Neural cell (in vitro differentiated cells): Measurements from ENCODE around the gene HSPB6. TPM values are rescaled to one million over a fixed set of nuclear protein-coding genes. Genes with fewer than 3 reads are reported as not detected.

Experiments
- H2AFZ ChIP-seq: fragments of 200-600, 300-800 bp; sonication (generic), shearing (Covaris generic); 2 replicates; pipeline ENCODE4 v1.6.0; 2014; ENCODE audit warnings: low read depth, mild to moderate bottlenecking, antibody characterized with exemption, low read length, moderate library complexity
- H3F3A ChIP-seq: fragments of 200-600 bp; shearing (Covaris generic); 2 replicates; pipeline ENCODE4 v1.6.1; 2016; ENCODE audit warnings: mild to moderate bottlenecking, moderate library complexity, mixed read lengths, antibody characterized with exemption, low read length; ENCODE audit not compliant: insufficient read depth, poor library complexity, severe bottlenecking
- H3K27ac ChIP-seq: fragments of 200-600, 300-800 bp; sonication (generic), shearing (Covaris generic); 2 replicates; pipeline ENCODE4 v1.5.1; 2014; ENCODE audit warnings: mild to moderate bottlenecking, low read length, moderate library complexity
- H3K27me3 ChIP-seq: fragments of 300-800, 200-600 bp; sonication (generic), shearing (Covaris generic); 2 replicates; pipeline ENCODE4 v1.6.0; 2014; ENCODE audit warnings: mild to moderate bottlenecking, low read depth, low read length, moderate library complexity; ENCODE audit not compliant: insufficient read depth
- H3K36me3 ChIP-seq: fragments of 300-800, 200-600 bp; sonication (generic), shearing (Covaris generic); 2 replicates; pipeline ENCODE4 v1.5.1; 2014; ENCODE audit warnings: mild to moderate bottlenecking, antibody characterized with exemption, low read length, moderate library complexity; ENCODE audit not compliant: insufficient read depth
- H3K4me2 ChIP-seq: fragments of 300-800, 200-600 bp; sonication (generic), shearing (Covaris generic); 2 replicates; pipeline ENCODE4 v1.6.0; 2014; ENCODE audit warnings: mild to moderate bottlenecking, low read length
- H3K4me3 ChIP-seq: fragments of 300-800, 200-600 bp; sonication (generic), shearing (Covaris generic); 2 replicates; pipeline ENCODE4 v1.5.1; 2014; ENCODE audit warnings: mild to moderate bottlenecking, low read length, moderate library complexity
- H3K79me2 ChIP-seq: fragments of 200-600 bp; shearing (Covaris generic); replicated peaks from 2 replicates; pipeline ENCODE4 v1.6.0; 2014; ENCODE audit warnings: mild to moderate bottlenecking, low read length, moderate library complexity; ENCODE audit not compliant: insufficient read depth
- H3K9ac ChIP-seq: fragments of 300-800, 200-600 bp; sonication (generic), shearing (Covaris generic); 2 replicates; pipeline ENCODE4 v1.6.1; 2016; ENCODE audit warnings: mild to moderate bottlenecking, low read length, mixed read lengths
- H3K9me2 ChIP-seq: fragments of 200-600 bp; shearing (Covaris generic); 2 replicates; pipeline ENCODE4 v1.6.1; 2016; ENCODE audit warnings: mild to moderate bottlenecking, low read length, mixed read lengths; ENCODE audit not compliant: insufficient read depth
- H3K9me3 ChIP-seq: fragments of 200-600, 300-800 bp; sonication (generic), shearing (Covaris generic); 2 replicates; pipeline ENCODE4 v1.6.1; 2016; ENCODE audit warnings: mild to moderate bottlenecking, mixed run types, low read length, moderate library complexity, mixed read lengths
- H4K20me1 ChIP-seq: fragments of 200-600 bp; shearing (Covaris generic); 2 replicates; pipeline ENCODE4 v1.6.1; 2016; ENCODE audit warnings: mild to moderate bottlenecking, mixed run types; ENCODE audit not compliant: insufficient read depth
- CTCF ChIP-seq: fragments of 450-650 bp; IDR thresholded peaks from 2 replicates; pipeline ENCODE4 v1.5.1; 2014; ENCODE audit warnings: antibody characterized with exemption, mild to moderate bottlenecking, moderate library complexity; ENCODE audit not compliant: poor library complexity, severe bottlenecking
- EP300 ChIP-seq: fragments of 450-650 bp; conservative IDR thresholded peaks from 2 replicates; pipeline ENCODE4 v1.6.1; 2014; ENCODE audit warnings: antibody characterized with exemption, mild to moderate bottlenecking, moderate library complexity; ENCODE audit not compliant: poor library complexity, severe bottlenecking
- EZH2 ChIP-seq: fragments of 200-600, 300-800 bp; shearing (Covaris generic), sonication (generic); IDR thresholded peaks from 2 replicates; pipeline ENCODE4 v1.6.1; 2014; ENCODE audit warnings: antibody characterized with exemption, low read length, borderline replicate concordance, mild to moderate bottlenecking; ENCODE audit not compliant: insufficient read depth, poor library complexity, severe bottlenecking
- MXI1 ChIP-seq: fragments of 450-650 bp; conservative IDR thresholded peaks from 2 replicates; pipeline ENCODE4 v1.6.1; 2014; ENCODE audit warnings: antibody characterized with exemption, mild to moderate bottlenecking; ENCODE audit not compliant: poor library complexity, severe bottlenecking
- POLR2AphosphoS5 ChIP-seq: IDR thresholded peaks from 2 replicates; pipeline ENCODE4 v1.6.1; 2012
- RAD21 ChIP-seq: fragments of 450-650 bp; conservative IDR thresholded peaks from 2 replicates; pipeline ENCODE4 v1.6.1; 2014; ENCODE audit warnings: antibody characterized with exemption, mild to moderate bottlenecking, moderate library complexity
- REST ChIP-seq: IDR thresholded peaks from 2 replicates; pipeline ENCODE4 v1.6.1; 2012; ENCODE audit warnings: borderline replicate concordance
- SMC3 ChIP-seq: fragments of 450-650 bp; conservative IDR thresholded peaks from 2 replicates; pipeline ENCODE4 v1.6.1; 2014; ENCODE audit warnings: antibody characterized with exemption, mild to moderate bottlenecking, moderate library complexity; ENCODE audit not compliant: poor library complexity
- TAF1 ChIP-seq: IDR thresholded peaks from 2 replicates; pipeline ENCODE4 v1.6.1; 2012; ENCODE audit warnings: low read depth
- polyA plus RNA-seq: library from polyadenylated mRNA; depleted of rRNA; stranded (reverse); fragments of >200 nt; gene quantifications from 2 replicates; pipeline ENCODE4 v1.2.3, GENCODE V29; 2014

HSPB6 gene
- polyA plus RNA-seq, 1 donor from 2014 or later: not detected

GRCh38 chr19:35722897-35723296, 33.9 kb downstream of the HSPB6 start:
- Histone ChIP-seq H3K36me3 (no peaks in the 10 kb centered on the region), H2AFZ (no peak overlapping the region), H3K9me2 (no peaks in the 10 kb centered on the region), H3K27ac (no peak overlapping the region), H4K20me1 (no peaks in the 10 kb centered on the region), H3K27me3 (no peaks in the 10 kb centered on the region), H3K9me3 (no peaks in the 10 kb centered on the region), H3F3A (no peaks in the 10 kb centered on the region), H3K4me2 (no peak overlapping the region), H3K79me2 (peaks cover 22% of the 10 kb centered on the region), H3K4me3 (no peak overlapping the region), H3K9ac (no peak overlapping the region)
- TF ChIP-seq RAD21 (no peak), MXI1 (no peak), CTCF (no peak), EZH2 (no peak), POLR2AphosphoS5 (no peak), EP300 (no peak), REST (no peak), SMC3 (no peak), TAF1 (no peak)

- TF ChIP-seq POLR2AphosphoS5 (no peak), RAD21 (no peak), REST (no peak), EP300 (no peak), EZH2 (no peak), MXI1 (no peak), CTCF (no peak), SMC3 (no peak), TAF1 (no peak)
Measured at GRCh38 chr19:35722461-35722860, 34.4 kb downstream of the HSPB6 start.

More at GRCh38 chr19:35722461-35722860, 34.4 kb downstream of the HSPB6 start:
- H3K27ac ChIP-seq: no peak overlapping the region
- no peaks in the 10 kb centered on the region for H3K9me2 ChIP-seq
- H3F3A ChIP-seq: no peaks in the 10 kb centered on the region
- H3K79me2 ChIP-seq: peaks cover 22% of the 10 kb centered on the region
- no peaks in the 10 kb centered on the region for H3K36me3 ChIP-seq
- no peak overlapping the region for H3K9ac ChIP-seq
- H3K27me3 ChIP-seq: no peaks in the 10 kb centered on the region
- no peak overlapping the region for H3K4me2 ChIP-seq
- H3K4me3 ChIP-seq: no peak overlapping the region
- no peaks in the 10 kb centered on the region for H4K20me1 ChIP-seq
- H3K9me3 ChIP-seq: no peaks in the 10 kb centered on the region
- H2AFZ ChIP-seq: no peak overlapping the region
